Ovary (tissue), 9 donors: Measurements from ENCODE around the gene CDYL2. TPM values are rescaled to one million over a fixed set of nuclear protein-coding genes. Genes with fewer than 3 reads are reported as not detected.
"Not testable (repeated sequence)": the region's sequence is repeated elsewhere in the genome, so short reads cannot be mapped to it uniquely, and the experiment has no call there.

Experiments used
- DNase-seq, 5 donors: peaks; one replicate each; pipeline ENCODE4 v3.0.0-alpha.2; 2019 to 2020
- H3K27ac ChIP-seq, 2 donors: fragments of 200-600 bp; one replicate each; pipeline versions ENCODE4 v1.5.1 to v1.8.0; 2019 to 2022
- H3K27me3 ChIP-seq: fragments of 200-600 bp; one replicate; pipeline ENCODE4 v1.8.0; 2022
- H3K36me3 ChIP-seq: fragments of 200-600 bp; sonication (generic); one replicate; pipeline ENCODE4 v1.5.1; 2019
- H3K4me1 ChIP-seq: one replicate; pipeline ENCODE4 v1.8.1; 2013; ENCODE audit warnings: mild to moderate bottlenecking, moderate library complexity; ENCODE audit not compliant: insufficient read depth
- H3K4me3 ChIP-seq: fragments of 200-600 bp; sonication (generic); one replicate; pipeline ENCODE4 v1.5.1; 2017
- H3K9me3 ChIP-seq, 2 donors: fragments of 200-600 bp in 1 of 2; sonication (generic) in 1 of 2; one replicate each; pipeline versions ENCODE4 v1.5.1 to v1.8.1; 2013 to 2019; ENCODE audit warnings: mild to moderate bottlenecking in 1 of 2, moderate library complexity in 1 of 2
- EP300 ChIP-seq: sonication (generic); formaldehyde crosslinking; IDR thresholded peaks from one replicate; pipeline ENCODE4 v1.6.1; 2017; ENCODE audit warnings: antibody characterized with exemption
- POLR2A ChIP-seq: fragments of 450-650 bp; IDR thresholded peaks from one replicate; pipeline ENCODE4 v1.6.1; 2017; ENCODE audit warnings: antibody characterized with exemption, mild to moderate bottlenecking, moderate library complexity
- WGBS, 3 donors: extraction: QIAGEN DNeasy Blood & Tissue Kit in 1 of 3; methylation state at CpG; one replicate each; pipeline versions ENCODE4 v1.1.5 to v1.1.7; 2013 to 2017; 5-methylcytosine and 5-hydroxymethylcytosine counted together
- intact Hi-C, 4 donors: fragments of 100-400 bp; cut with DNase I; formaldehyde crosslinking; loops; one replicate each; pipeline versions ENCODE4 v1.11.0 to v1.15.1; 2022 to 2023
- polyA plus RNA-seq, 2 donors: library from polyadenylated mRNA; stranded (reverse); fragments of 200-250 nt in 1 of 2; fragments of 350-450 nt in 1 of 2; fragmentation: Illumina TruSeq in 1 of 2; extraction: RNeasy Lipid Tissue Mini Kit (QIAGEN cat#74804) in 1 of 2; gene quantifications; one replicate each; pipeline ENCODE4 v1.2.3, GENCODE V29; 2013 to 2014
- total RNA-seq, 7 donors: library from RNA; depleted of rRNA in 2 of 7; stranded (reverse); fragments of >200 nt in 2 of 7; fragmentation: NEBNext Ultra II Directional in 3 of 7; extraction: Animal tissue kit (Norgen Biotek cat#: 25700) in 3 of 7; gene quantifications; one replicate each; pipeline versions ENCODE4 v1.1.0 to v1.2.4, GENCODE V29; 2016 to 2023
- TF ChIP-seq, protein P1 (sequence below), 3 donors: fragments of 450-650 bp in 2 of 3; fragments of 200-600 bp in 1 of 3; IDR thresholded peaks; one replicate each; pipeline versions ENCODE4 v1.5.1 to v1.8.0; 2016 to 2022; ENCODE audit warnings: antibody characterized with exemption in 3 of 3, mild to moderate bottlenecking in 1 of 3
- donor health status: DM: no; HTN: no; CAD: no; lungs with moderate emphysema.
- donor health status: DM: no; HTN: no; CAD: no.
- donor health status: Bipolar disorder and iron deficiency.
- donor health status: DM: yes; HTN: yes; CAD: no.
- donor health status: DM: no; HTN: no; CAD: no.
- donor health status: DM: yes; HTN: yes; CAD: no.

The CDYL2 gene
- total and polyA plus RNA-seq, 9 donors: 0.48 to 4.4 (median 1.8) TPM

DNA sequence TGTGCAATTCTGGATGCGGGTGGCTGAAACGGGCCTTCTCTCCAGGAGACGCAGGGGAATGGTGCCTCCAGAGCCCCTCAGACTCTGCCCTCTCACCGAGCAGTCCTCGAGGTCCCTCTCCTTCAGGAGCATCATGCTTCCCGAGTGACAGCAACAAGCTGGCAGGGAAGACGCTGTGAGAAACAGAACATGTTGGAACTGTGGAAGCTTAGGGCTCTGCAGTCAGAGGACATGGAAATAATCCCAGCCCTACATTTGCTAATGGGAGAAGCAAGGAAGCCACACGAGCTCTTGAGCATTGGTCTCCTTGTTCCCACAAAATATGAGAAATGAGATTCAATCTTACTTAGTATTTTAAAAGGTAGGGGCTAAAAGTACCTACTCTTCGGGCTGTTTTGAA lies 148.6 kb downstream of the CDYL2 start:
- no peaks in the 10 kb centered on the region for H3K9me3 ChIP-seq
- H3K36me3 ChIP-seq: no peaks in the 10 kb centered on the region
- DNase-seq: no peak
- WGBS, 3 donors: 86 to 91% (median 87%) methylated on average over 9 of the region's 9 CpGs
- no peaks in the 10 kb centered on the region for H3K27me3 ChIP-seq
- no peak overlapping the region for H3K27ac ChIP-seq
- intact Hi-C loops: no loop called here
- no peak overlapping the region for H3K4me3 ChIP-seq
- no peaks in the 10 kb centered on the region for H3K4me1 ChIP-seq
- TF ChIP-seq, protein P1, sequence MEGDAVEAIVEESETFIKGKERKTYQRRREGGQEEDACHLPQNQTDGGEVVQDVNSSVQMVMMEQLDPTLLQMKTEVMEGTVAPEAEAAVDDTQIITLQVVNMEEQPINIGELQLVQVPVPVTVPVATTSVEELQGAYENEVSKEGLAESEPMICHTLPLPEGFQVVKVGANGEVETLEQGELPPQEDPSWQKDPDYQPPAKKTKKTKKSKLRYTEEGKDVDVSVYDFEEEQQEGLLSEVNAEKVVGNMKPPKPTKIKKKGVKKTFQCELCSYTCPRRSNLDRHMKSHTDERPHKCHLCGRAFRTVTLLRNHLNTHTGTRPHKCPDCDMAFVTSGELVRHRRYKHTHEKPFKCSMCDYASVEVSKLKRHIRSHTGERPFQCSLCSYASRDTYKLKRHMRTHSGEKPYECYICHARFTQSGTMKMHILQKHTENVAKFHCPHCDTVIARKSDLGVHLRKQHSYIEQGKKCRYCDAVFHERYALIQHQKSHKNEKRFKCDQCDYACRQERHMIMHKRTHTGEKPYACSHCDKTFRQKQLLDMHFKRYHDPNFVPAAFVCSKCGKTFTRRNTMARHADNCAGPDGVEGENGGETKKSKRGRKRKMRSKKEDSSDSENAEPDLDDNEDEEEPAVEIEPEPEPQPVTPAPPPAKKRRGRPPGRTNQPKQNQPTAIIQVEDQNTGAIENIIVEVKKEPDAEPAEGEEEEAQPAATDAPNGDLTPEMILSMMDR (IDR thresholded peaks at IDR 0.05): no peak

DNA sequence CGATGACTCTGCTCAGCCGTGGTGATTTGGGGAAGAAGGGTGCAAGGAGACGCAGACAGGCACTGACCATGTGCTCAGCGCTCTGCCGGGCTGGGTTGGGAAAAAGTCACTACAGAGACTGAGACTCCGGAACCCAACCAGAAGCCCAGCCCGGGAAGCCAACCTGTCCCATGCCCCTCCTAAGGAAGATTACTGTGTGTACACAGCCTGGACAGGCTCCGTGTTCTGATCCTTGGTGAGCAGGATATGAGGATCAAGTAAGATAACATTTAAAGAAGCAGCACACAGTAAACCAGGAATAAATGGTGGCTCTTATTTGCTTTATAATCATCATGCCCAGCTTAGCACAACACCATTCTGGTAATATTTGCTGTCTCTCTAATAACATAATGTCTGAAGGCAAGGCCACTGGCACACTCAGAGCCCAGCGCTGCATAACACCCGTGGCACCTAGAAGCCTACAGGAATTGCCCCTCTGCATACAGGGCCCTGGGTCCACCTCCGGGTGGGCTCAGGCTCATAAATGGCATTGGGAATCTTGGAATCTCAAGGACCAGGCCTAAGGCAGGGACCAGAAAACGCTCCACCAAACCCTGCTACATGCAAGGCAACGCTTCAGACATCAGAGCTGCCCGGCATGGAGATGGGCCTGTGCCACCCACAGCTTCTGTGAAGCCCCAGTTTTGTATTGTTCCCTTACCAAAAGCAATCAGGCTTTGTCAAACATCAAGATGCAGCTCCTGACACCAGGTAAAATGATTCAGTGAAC lies 150.1 kb downstream of the CDYL2 start:
- no peaks in the 10 kb centered on the region for H3K27me3 ChIP-seq
- no peaks in the 10 kb centered on the region for H3K9me3 ChIP-seq
- intact Hi-C loops: no loop called here
- H3K36me3 ChIP-seq: no peaks in the 10 kb centered on the region
- H3K27ac ChIP-seq: no peak overlapping the region
- no peaks in the 10 kb centered on the region for H3K4me1 ChIP-seq
- DNase-seq: no peak
- 92 to 94% (median 92%) methylated on average over 14 of the region's 14 CpGs for WGBS, 3 donors
- no peak overlapping the region for H3K4me3 ChIP-seq
- TF ChIP-seq EP300 (no peak), POLR2A (no peak)
- TF ChIP-seq, protein P1 (IDR thresholded peaks at IDR 0.05): no peak

DNA sequence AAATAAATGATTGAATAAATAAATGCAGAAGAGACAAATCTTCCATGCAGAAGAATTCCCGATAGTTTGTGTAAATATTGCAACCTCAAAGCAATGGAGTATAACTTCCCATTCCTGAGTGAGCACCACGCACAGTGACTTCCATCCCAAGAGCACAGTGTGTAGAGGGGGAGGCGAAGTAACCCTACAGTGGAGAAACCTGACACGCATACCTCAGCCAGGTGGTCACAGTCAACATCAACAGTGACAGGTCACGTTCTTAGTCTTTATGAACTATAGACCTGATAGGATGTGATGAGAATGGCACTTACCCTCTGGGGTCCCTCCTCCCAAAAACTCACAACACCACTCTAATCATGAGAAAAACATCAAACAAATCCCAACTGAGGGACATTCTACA lies 152.0 kb downstream of the CDYL2 start:
- no peaks in the 10 kb centered on the region for H3K4me1 ChIP-seq
- intact Hi-C loops: no loop called here
- no peaks in the 10 kb centered on the region for H3K27me3 ChIP-seq
- DNase-seq: no peak
- no peak for TF ChIP-seq EP300
- TF ChIP-seq POLR2A: no peak
- TF ChIP-seq, protein P1 (IDR thresholded peaks at IDR 0.05): no peak
- H3K36me3 ChIP-seq: no peaks in the 10 kb centered on the region
- H3K27ac ChIP-seq: no peak overlapping the region
- 70 to 76% (median 72%) methylated on average over 5 of the region's 5 CpGs for WGBS, 3 donors
- H3K9me3 ChIP-seq: no peaks in the 10 kb centered on the region
- H3K4me3 ChIP-seq: no peak overlapping the region

DNA sequence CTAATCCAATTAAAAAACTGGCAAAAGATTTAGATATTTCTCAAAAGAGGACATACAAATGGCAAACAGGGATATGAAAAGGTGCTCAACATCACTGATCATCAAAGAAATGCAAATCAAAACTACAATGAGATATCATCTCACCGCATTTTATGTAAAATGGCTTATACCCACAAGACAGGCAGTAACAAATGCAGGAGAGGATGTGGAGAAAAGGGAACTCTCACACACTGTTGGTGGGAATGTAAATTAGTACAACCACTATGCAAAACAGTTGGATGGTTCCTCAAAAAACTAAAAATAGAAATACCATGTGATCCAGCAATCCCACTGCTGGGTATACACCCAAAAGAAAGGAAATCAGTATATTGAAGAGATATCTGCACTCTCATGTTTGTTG lies 154.1 kb downstream of the CDYL2 start:
- intact Hi-C loops, DNase-seq, H3K27ac ChIP-seq, H3K27me3 ChIP-seq, H3K9me3 ChIP-seq, H3K36me3 ChIP-seq, H3K4me1 ChIP-seq, H3K4me3 ChIP-seq: not testable (repeated sequence)
- 97 to 100% (median 97%) methylated on average over 1 of the region's 1 CpG for WGBS, 3 donors

DNA sequence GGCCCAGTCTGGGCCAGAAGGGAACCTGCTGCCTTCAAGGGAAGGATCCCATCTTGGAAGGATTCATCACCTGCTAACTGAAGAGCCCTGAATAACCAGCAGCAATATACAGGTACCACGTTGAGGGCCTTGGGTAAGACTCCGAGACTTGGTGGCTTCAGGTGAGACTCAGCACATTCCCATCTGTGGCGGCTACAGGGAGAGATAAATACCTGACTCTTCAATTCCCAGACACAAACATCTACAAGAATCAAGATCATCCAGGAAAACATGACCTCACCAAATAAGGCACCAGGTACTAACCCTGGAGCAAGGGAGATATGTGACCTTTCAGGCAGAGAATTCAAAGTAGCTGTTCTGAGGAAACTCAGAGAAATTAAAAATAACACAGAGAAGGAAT lies 164.1 kb downstream of the CDYL2 start:
- no peaks in the 10 kb centered on the region for H3K9me3 ChIP-seq
- no peaks in the 10 kb centered on the region for H3K36me3 ChIP-seq
- H3K4me1 ChIP-seq: no peaks in the 10 kb centered on the region
- TF ChIP-seq, protein P1 (IDR thresholded peaks at IDR 0.05): no peak
- TF ChIP-seq POLR2A: no peak
- no peak for TF ChIP-seq EP300
- no peaks in the 10 kb centered on the region for H3K27me3 ChIP-seq
- DNase-seq: no peak
- H3K27ac ChIP-seq: no peak overlapping the region
- H3K4me3 ChIP-seq: no peak overlapping the region
- 91 to 94% (median 92%) methylated on average over 3 of the region's 3 CpGs for WGBS, 3 donors
- intact Hi-C loops: no loop called here
